H9 (cell line): ENCODE measurements around the gene E2F4. TPM values are rescaled to one million over a fixed set of nuclear protein-coding genes. Genes with fewer than 3 reads are reported as not detected.

Source experiments
- DNase-seq: peaks from one replicate; pipeline ENCODE4 v3.0.0-alpha.2; 2017
- H2AFZ ChIP-seq: one replicate; pipeline ENCODE4 v1.6.1; 2013; ENCODE audit warnings: mild to moderate bottlenecking, low read length, control low read depth, moderate library complexity
- H2AK5ac ChIP-seq: 2 replicates; pipeline ENCODE4 v1.6.1; 2013; ENCODE audit warnings: low read length, control low read depth, mixed read lengths; ENCODE audit not compliant: insufficient read length
- H2BK120ac ChIP-seq: one replicate; pipeline ENCODE4 v1.6.1; 2013; ENCODE audit warnings: low read depth, mild to moderate bottlenecking, low read length, control low read depth, inconsistent platforms; ENCODE audit not compliant: poor library complexity, severe bottlenecking
- H2BK12ac ChIP-seq: 2 replicates; pipeline ENCODE4 v1.6.1; 2013; ENCODE audit warnings: low read length, control low read depth, mixed read lengths, low read depth; ENCODE audit not compliant: insufficient read length
- H2BK15ac ChIP-seq: 2 replicates; pipeline ENCODE4 v1.6.1; 2013; ENCODE audit warnings: low read depth, low read length, control low read depth
- H2BK20ac ChIP-seq: one replicate; pipeline ENCODE4 v1.6.1; 2013; ENCODE audit warnings: low read depth, mild to moderate bottlenecking, low read length, control low read depth, inconsistent platforms; ENCODE audit not compliant: poor library complexity, severe bottlenecking
- H2BK5ac ChIP-seq: 2 replicates; pipeline ENCODE4 v1.6.1; 2013; ENCODE audit warnings: low read length, control low read depth, mixed read lengths; ENCODE audit not compliant: insufficient read length
- H3K14ac ChIP-seq: 2 replicates; pipeline ENCODE4 v1.6.1; 2013; ENCODE audit warnings: low read length, control low read depth; ENCODE audit not compliant: insufficient read depth
- H3K18ac ChIP-seq: 2 replicates; pipeline ENCODE4 v1.6.1; 2013; ENCODE audit warnings: low read depth, mild to moderate bottlenecking, mixed read lengths, low read length, control low read depth; ENCODE audit not compliant: insufficient read length
- H3K23ac ChIP-seq: 2 replicates; pipeline ENCODE4 v1.6.1; 2013; ENCODE audit warnings: low read length, control low read depth, mixed read lengths, low read depth; ENCODE audit not compliant: insufficient read length
- H3K23me2 ChIP-seq: 2 replicates; pipeline ENCODE4 v1.6.1; 2013; ENCODE audit warnings: low read depth, mild to moderate bottlenecking, mixed read lengths, low read length, control low read depth; ENCODE audit not compliant: insufficient read length, poor library complexity, severe bottlenecking
- H3K27ac ChIP-seq: 2 replicates; pipeline ENCODE4 v1.5.1; 2013; ENCODE audit warnings: low read length, control low read depth, mixed read lengths, low read depth; ENCODE audit not compliant: insufficient read length
- H3K27me3 ChIP-seq: 2 replicates; pipeline ENCODE4 v1.6.1; 2013; ENCODE audit warnings: low read length, control low read depth, inconsistent platforms; ENCODE audit not compliant: insufficient read depth
- H3K4ac ChIP-seq: 2 replicates; pipeline ENCODE4 v1.6.1; 2013; ENCODE audit warnings: low read depth, mild to moderate bottlenecking, control low read depth, inconsistent platforms, low read length, moderate library complexity
- H3K4me1 ChIP-seq: 2 replicates; pipeline ENCODE4 v1.6.1; 2013; ENCODE audit warnings: low read length, control low read depth, inconsistent platforms; ENCODE audit not compliant: insufficient read depth
- H3K4me2 ChIP-seq: 2 replicates; pipeline ENCODE4 v1.6.1; 2013; ENCODE audit warnings: low read length, control low read depth, mixed read lengths; ENCODE audit not compliant: insufficient read length, insufficient read depth
- H3K56ac ChIP-seq: 2 replicates; pipeline ENCODE4 v1.6.1; 2013; ENCODE audit warnings: low read depth, mild to moderate bottlenecking, mixed read lengths, low read length, control low read depth; ENCODE audit not compliant: insufficient read length
- H3K79me1 ChIP-seq: 2 replicates; pipeline ENCODE4 v1.6.1; 2013; ENCODE audit warnings: low read depth, mild to moderate bottlenecking, moderate library complexity, low read length, control low read depth, inconsistent platforms; ENCODE audit not compliant: insufficient read depth, poor library complexity, severe bottlenecking
- H3K79me2 ChIP-seq: 2 replicates; pipeline ENCODE4 v1.6.1; 2013; ENCODE audit warnings: low read length, control low read depth, inconsistent platforms; ENCODE audit not compliant: insufficient read depth
- H3K9ac ChIP-seq: 2 replicates; pipeline ENCODE4 v1.6.1; 2013; ENCODE audit warnings: low read length, control low read depth, mixed read lengths; ENCODE audit not compliant: insufficient read length; ENCODE audit errors: extremely low read depth
- H3K9me3 ChIP-seq: one replicate; pipeline ENCODE4 v1.6.1; 2013; ENCODE audit warnings: low read depth, low read length, inconsistent platforms; ENCODE audit not compliant: control insufficient read depth
- H3T11ph ChIP-seq: one replicate; pipeline ENCODE4 v1.6.1; 2013; ENCODE audit warnings: mild to moderate bottlenecking, low read length, control low read depth, inconsistent platforms
- H4K20me1 ChIP-seq: one replicate; pipeline ENCODE4 v1.6.1; 2013; ENCODE audit not compliant: control insufficient read depth, insufficient read length, insufficient read depth
- H4K5ac ChIP-seq: 2 replicates; pipeline ENCODE4 v1.6.1; 2013; ENCODE audit warnings: low read depth, mild to moderate bottlenecking, mixed read lengths, low read length, control low read depth; ENCODE audit not compliant: insufficient read length
- H4K8ac ChIP-seq: replicated peaks from 2 replicates; pipeline ENCODE4 v1.6.1; 2013; ENCODE audit warnings: low read length, control low read depth, mixed read lengths, low read depth; ENCODE audit not compliant: insufficient read length
- H4K91ac ChIP-seq: 2 replicates; pipeline ENCODE4 v1.6.1; 2013; ENCODE audit warnings: low read depth, mild to moderate bottlenecking, moderate library complexity, mixed read lengths, low read length, control low read depth; ENCODE audit not compliant: insufficient read length
- H3K27ac Mint-ChIP-seq, 3 experiments: 2 replicates in 2 of 3; 3 replicates in 1 of 3; pipeline ENCODE4 v1.8.0; 2020 to 2021; ENCODE audit warnings: mixed read lengths in 3 of 3, mild to moderate bottlenecking in 1 of 3, moderate library complexity in 1 of 3
- H3K27me3 Mint-ChIP-seq: 2 replicates; pipeline ENCODE4 v1.8.0; 2021; ENCODE audit warnings: low read depth, mild to moderate bottlenecking, moderate library complexity, mixed read lengths
- H3K36me3 Mint-ChIP-seq, 3 experiments: 2 replicates in 2 of 3; 3 replicates in 1 of 3; pipeline ENCODE4 v1.8.0; 2020 to 2021; ENCODE audit warnings: low read depth in 3 of 3, mixed read lengths in 3 of 3; ENCODE audit not compliant: insufficient read depth in 1 of 3
- H3K4me1 Mint-ChIP-seq, 2 experiments: 2 replicates each; pipeline ENCODE4 v1.8.0; 2020; ENCODE audit warnings: mixed read lengths in 2 of 2
- H3K4me3 Mint-ChIP-seq, 2 experiments: 2 replicates in 1 of 2; 3 replicates in 1 of 2; pipeline ENCODE4 v1.8.0; 2020 to 2021; ENCODE audit warnings: mild to moderate bottlenecking in 2 of 2, mixed read lengths in 2 of 2, moderate library complexity in 1 of 2
- H3K9me3 Mint-ChIP-seq, 2 experiments: 2 replicates in 1 of 2; 3 replicates in 1 of 2; pipeline ENCODE4 v1.8.0; 2020; ENCODE audit warnings: mild to moderate bottlenecking in 2 of 2, mixed read lengths in 2 of 2, moderate library complexity in 1 of 2
- WGBS: extraction: QIAGEN DNeasy Blood & Tissue Kit; methylation state at CpG from one replicate; pipeline ENCODE4 v1.1.7; 2013; ENCODE audit warnings: missing lambda C conversion rate, low lambda C conversion rate, mixed read lengths; ENCODE audit not compliant: insufficient read length; ENCODE audit errors: extremely low coverage; 5-methylcytosine and 5-hydroxymethylcytosine counted together
- total RNA-seq: library from RNA; stranded (reverse); gene quantifications from 2 replicates; pipeline ENCODE4 v1.2.1, GENCODE V29; 2021
- TF ChIP-seq, protein P1 (sequence below): fragments of 200-600 bp; sonication (generic); conservative IDR thresholded peaks from 3 replicates; pipeline ENCODE4 v1.8.0; 2021; ENCODE audit warnings: antibody characterized with exemption, mild to moderate bottlenecking

E2F4 gene
- total RNA-seq, 1 experiment from 2014 or later: 116 TPM

DNA sequence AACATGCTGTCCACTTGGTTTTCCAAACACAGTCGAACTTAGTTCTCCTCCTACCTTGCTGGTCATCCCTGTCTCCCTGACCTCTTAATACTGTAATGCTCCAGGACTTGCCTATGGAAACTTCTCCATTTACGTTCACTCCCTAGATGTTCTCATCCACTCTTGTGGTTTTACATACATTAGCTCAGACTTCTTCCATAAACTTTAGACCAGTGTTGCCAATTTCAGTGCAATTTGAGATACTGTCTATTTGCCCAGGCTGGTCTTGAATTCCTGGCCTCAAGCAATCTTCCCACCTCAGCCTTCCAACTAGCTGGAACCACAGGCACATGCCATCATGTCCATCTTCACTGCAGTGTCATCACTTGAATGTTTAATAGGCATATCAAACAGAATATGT is 9.7 kb upstream of the E2F4 start:
- no peak overlapping the region for H4K5ac ChIP-seq
- Mint-ChIP-seq H3K4me1 (peaks cover 26 to 27% of the 10 kb centered on the region in 2 experiments), H3K4me3 (no peak overlapping the region), H3K27ac (no peak overlapping the region), H3K9me3 (no peaks in the 10 kb centered on the region; a peak in 1 of 5 replicates), H3K36me3 (peaks cover 0 to 5% (median 4%) of the 10 kb centered on the region in 3 experiments; a peak in 2 of 7 replicates), H3K27me3 (peaks cover 37% of the 10 kb centered on the region)
- no peak overlapping the region for H2BK20ac ChIP-seq
- H3K9me3 ChIP-seq: no peaks in the 10 kb centered on the region
- H3K14ac ChIP-seq: no peak overlapping the region
- no peak overlapping the region for H2BK5ac ChIP-seq
- H3K18ac ChIP-seq: no peak overlapping the region
- no peak overlapping the region for H3K4ac ChIP-seq
- H2BK120ac ChIP-seq: no peak overlapping the region
- peaks cover 4% of the 10 kb centered on the region; the same call in 1 of the 2 replicates for H3K27me3 ChIP-seq
- H3K79me1 ChIP-seq: no peaks in the 10 kb centered on the region
- no peaks in the 10 kb centered on the region for H4K20me1 ChIP-seq
- no peak overlapping the region for H3K27ac ChIP-seq
- no peak overlapping the region for H2AK5ac ChIP-seq
- H3K23ac ChIP-seq: no peak overlapping the region
- H3K4me1 ChIP-seq: peaks cover 6% of the 10 kb centered on the region; the same call in 1 of the 2 replicates
- no peak overlapping the region for H4K91ac ChIP-seq
- no peak overlapping the region for H2AFZ ChIP-seq
- no peak overlapping the region for H3T11ph ChIP-seq
- TF ChIP-seq, protein P1, sequence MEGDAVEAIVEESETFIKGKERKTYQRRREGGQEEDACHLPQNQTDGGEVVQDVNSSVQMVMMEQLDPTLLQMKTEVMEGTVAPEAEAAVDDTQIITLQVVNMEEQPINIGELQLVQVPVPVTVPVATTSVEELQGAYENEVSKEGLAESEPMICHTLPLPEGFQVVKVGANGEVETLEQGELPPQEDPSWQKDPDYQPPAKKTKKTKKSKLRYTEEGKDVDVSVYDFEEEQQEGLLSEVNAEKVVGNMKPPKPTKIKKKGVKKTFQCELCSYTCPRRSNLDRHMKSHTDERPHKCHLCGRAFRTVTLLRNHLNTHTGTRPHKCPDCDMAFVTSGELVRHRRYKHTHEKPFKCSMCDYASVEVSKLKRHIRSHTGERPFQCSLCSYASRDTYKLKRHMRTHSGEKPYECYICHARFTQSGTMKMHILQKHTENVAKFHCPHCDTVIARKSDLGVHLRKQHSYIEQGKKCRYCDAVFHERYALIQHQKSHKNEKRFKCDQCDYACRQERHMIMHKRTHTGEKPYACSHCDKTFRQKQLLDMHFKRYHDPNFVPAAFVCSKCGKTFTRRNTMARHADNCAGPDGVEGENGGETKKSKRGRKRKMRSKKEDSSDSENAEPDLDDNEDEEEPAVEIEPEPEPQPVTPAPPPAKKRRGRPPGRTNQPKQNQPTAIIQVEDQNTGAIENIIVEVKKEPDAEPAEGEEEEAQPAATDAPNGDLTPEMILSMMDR: no peak
- no peak overlapping the region for H2BK15ac ChIP-seq
- no peak for DNase-seq
- H4K8ac ChIP-seq: no peak overlapping the region
- no peak overlapping the region for H2BK12ac ChIP-seq
- no CpG with 5 or more reads among the region's 2 CpGs for WGBS
- H3K23me2 ChIP-seq: peaks cover 22% of the 10 kb centered on the region
- H3K9ac ChIP-seq: no peak overlapping the region
- H3K4me2 ChIP-seq: no peak overlapping the region
- no peaks in the 10 kb centered on the region for H3K79me2 ChIP-seq
- no peak overlapping the region for H3K56ac ChIP-seq
